HCT116 (cell line): Measurements from ENCODE around the gene SLC25A53. TPM values are rescaled to one million over a fixed set of nuclear protein-coding genes. Genes with fewer than 3 reads are reported as not detected.

ENCODE experiments used
- ATAC-seq: fragments of 200-7000 bp; cut with Tn5 transposase; 2 replicates; pipeline ENCODE4 v1.9.1; 2020; ENCODE audit warnings: mild to moderate bottlenecking, moderate library complexity
- BruUV-seq: library from RNA; stranded (reverse); fragments of 400-500 nt; replicated peaks from 2 replicates; lab custom pipeline; 2021; lab: Mats Ljungman, UMichigan
- CTCF ChIA-PET: fragments of 300-600 bp; sonication (Branson Sonifier 250); formaldehyde crosslinking; loops from one replicate; lab custom pipeline; 2021; ENCODE audit warnings: antibody characterized with exemption; lab: Charles Lee
- POLR2A ChIA-PET: fragments of 300-600, 350-600 bp; sonication (Branson Sonifier 250); formaldehyde crosslinking; loops from one replicate; lab custom pipeline; 2021; ENCODE audit warnings: antibody characterized with exemption; lab: Charles Lee
- RAD21 ChIA-PET, 2 experiments: fragments of 300-600 bp; sonication (Branson Sonifier 250); formaldehyde crosslinking; loops; one replicate each; lab custom pipeline; 2023; ENCODE audit warnings: low total read pairs in 2 of 2; ENCODE audit not compliant: uncharacterized antibody in 2 of 2, unreplicated experiment in 2 of 2, low non-redundant PET in 1 of 2; lab: Charles Lee
- DNase-seq: peaks from one replicate; pipeline ENCODE4 v3.0.0-alpha.2; 2010; ENCODE audit warnings: low read depth, low spot score
- H2AFZ ChIP-seq: fragments of 200-600 bp; shearing (Covaris generic), sonication (generic); 2 replicates; pipeline ENCODE4 v1.6.1; 2017; ENCODE audit warnings: low read depth, mixed run types, mixed read lengths, antibody characterized with exemption, low read length; ENCODE audit not compliant: poor library complexity, severe bottlenecking
- H3K27ac ChIP-seq: 2 replicates; pipeline ENCODE4 v1.5.1; 2012; ENCODE audit warnings: low read depth, low read length
- H3K27me3 ChIP-seq: fragments of 200-600 bp; sonication (generic); 2 replicates; pipeline ENCODE4 v1.6.1; 2016; ENCODE audit warnings: mixed run types, low read length, mixed read lengths; ENCODE audit not compliant: insufficient read depth
- H3K36me3 ChIP-seq, 2 experiments: fragments of 200-500 bp in 1 of 2; fragments of 200-600 bp in 1 of 2; sonication (Bioruptor generic) in 1 of 2; sonication (generic) in 1 of 2; 2 replicates each; pipeline versions ENCODE4 v1.5.1 to v1.6.1; 2014 to 2016; ENCODE audit warnings: low read length in 2 of 2, inconsistent platforms in 1 of 2, mixed read lengths in 1 of 2, mixed run types in 1 of 2; ENCODE audit not compliant: insufficient read depth in 2 of 2, control insufficient read depth in 1 of 2
- H3K4me1 ChIP-seq, 2 experiments: fragments of 200-600 bp in 1 of 2; sonication (generic) in 1 of 2; 2 replicates each; pipeline versions ENCODE4 v1.5.1 to v1.6.1; 2012 to 2017; ENCODE audit warnings: low read length in 2 of 2, inconsistent platforms in 1 of 2, mild to moderate bottlenecking in 1 of 2, mixed read lengths in 1 of 2, mixed run types in 1 of 2, moderate library complexity in 1 of 2; ENCODE audit not compliant: insufficient read depth in 2 of 2, control insufficient read depth in 1 of 2
- H3K4me2 ChIP-seq: fragments of 200-600 bp; sonication (generic); 2 replicates; pipeline ENCODE4 v1.6.1; 2017; ENCODE audit warnings: mixed run types, low read length, mixed read lengths
- H3K4me3 ChIP-seq, 2 experiments: fragments of 200-600 bp in 1 of 2; sonication (generic) in 1 of 2; replicated peaks in 1 of 2; 2 replicates each; pipeline ENCODE4 v1.5.1; 2011 to 2016; ENCODE audit warnings: low read length in 2 of 2, control low read depth in 1 of 2, low read depth in 1 of 2, mild to moderate bottlenecking in 1 of 2, mixed read lengths in 1 of 2, mixed run types in 1 of 2
- H3K79me2 ChIP-seq: fragments of 200-600 bp; sonication (generic); 2 replicates; pipeline ENCODE4 v1.6.1; 2017; ENCODE audit warnings: mild to moderate bottlenecking, mixed run types, low read length, moderate library complexity, mixed read lengths; ENCODE audit not compliant: insufficient read depth
- H3K9ac ChIP-seq: fragments of 200-600 bp; sonication (generic); 2 replicates; pipeline ENCODE4 v1.6.1; 2016; ENCODE audit warnings: low read length, mixed read lengths
- H3K9me2 ChIP-seq: fragments of 200-600 bp; sonication (generic), shearing (Covaris generic); 2 replicates; pipeline ENCODE4 v1.6.1; 2017; ENCODE audit warnings: mixed run types, mild to moderate bottlenecking, moderate library complexity; ENCODE audit not compliant: insufficient read depth
- H3K9me3 ChIP-seq, 2 experiments: fragments of 200-500 bp in 1 of 2; fragments of 200-600 bp in 1 of 2; sonication (Bioruptor generic) in 1 of 2; sonication (generic) in 1 of 2; 2 replicates each; pipeline ENCODE4 v1.6.1; 2014 to 2017; ENCODE audit warnings: low read length in 2 of 2, mixed read lengths in 2 of 2, inconsistent platforms in 1 of 2, low read depth in 1 of 2, mild to moderate bottlenecking in 1 of 2, mixed run types in 1 of 2, moderate library complexity in 1 of 2; ENCODE audit not compliant: control insufficient read depth in 1 of 2, insufficient read depth in 1 of 2
- H4K20me1 ChIP-seq: fragments of 200-600 bp; sonication (generic), shearing (Covaris generic); 2 replicates; pipeline ENCODE4 v1.6.1; 2017; ENCODE audit warnings: mixed run types, mild to moderate bottlenecking, moderate library complexity; ENCODE audit not compliant: insufficient read depth
- CBX3 ChIP-seq: IDR thresholded peaks from 2 replicates; pipeline ENCODE4 v1.6.1; 2012; ENCODE audit warnings: low read depth
- CEBPB ChIP-seq: IDR thresholded peaks from 2 replicates; pipeline ENCODE4 v1.6.1; 2012; ENCODE audit warnings: low read depth
- CTCF ChIP-seq, 3 experiments: fragments of 200-600 bp in 1 of 3; sonication (generic) in 1 of 3; IDR thresholded peaks in 2 of 3; conservative IDR thresholded peaks in 1 of 3; 2 replicates each; pipeline ENCODE4 v1.5.1; 2012 to 2017; ENCODE audit warnings: low read depth in 2 of 3, low read length in 2 of 3, antibody characterized with exemption in 1 of 3, borderline replicate concordance in 1 of 3, control low read depth in 1 of 3, mild to moderate bottlenecking in 1 of 3, mixed read lengths in 1 of 3, mixed run types in 1 of 3, moderate library complexity in 1 of 3; ENCODE audit not compliant: insufficient read depth in 1 of 3
- EGR1 ChIP-seq: IDR thresholded peaks from 2 replicates; pipeline ENCODE4 v1.6.1; 2012; ENCODE audit warnings: low read depth
- ELF1 ChIP-seq: IDR thresholded peaks from 2 replicates; pipeline ENCODE4 v1.6.1; 2012; ENCODE audit warnings: low read depth, borderline replicate concordance
- EZH2 ChIP-seq: fragments of 200-600 bp; sonication (generic); IDR thresholded peaks from 2 replicates; pipeline ENCODE4 v1.6.1; 2017; ENCODE audit warnings: antibody characterized with exemption, mixed run types
- EZH2phosphoT487 ChIP-seq: fragments of 200-600 bp; IDR thresholded peaks from 2 replicates; pipeline ENCODE4 v1.6.1; 2018; ENCODE audit warnings: antibody characterized with exemption, borderline replicate concordance
- FOSL1 ChIP-seq: IDR thresholded peaks from 2 replicates; pipeline ENCODE4 v1.6.1; 2012; ENCODE audit warnings: low read depth
- JUND ChIP-seq: IDR thresholded peaks from 2 replicates; pipeline ENCODE4 v1.6.1; 2012
- MAX ChIP-seq: IDR thresholded peaks from 2 replicates; pipeline ENCODE4 v1.6.1; 2012
- POLR2A ChIP-seq: IDR thresholded peaks from 2 replicates; pipeline ENCODE4 v1.7.0; 2011; ENCODE audit warnings: borderline replicate concordance; ENCODE audit not compliant: insufficient read depth, insufficient read length; ENCODE audit errors: extremely low read depth
- RAD21 ChIP-seq: IDR thresholded peaks from 2 replicates; pipeline ENCODE4 v1.6.1; 2012; ENCODE audit warnings: low read depth, mild to moderate bottlenecking
- REST ChIP-seq: IDR thresholded peaks from 2 replicates; pipeline ENCODE4 v1.6.1; 2012; ENCODE audit warnings: low read depth
- SP1 ChIP-seq: IDR thresholded peaks from 2 replicates; pipeline ENCODE4 v1.6.1; 2012; ENCODE audit warnings: low read depth
- SRF ChIP-seq: IDR thresholded peaks from 2 replicates; pipeline ENCODE4 v1.6.1; 2012; ENCODE audit warnings: low read depth
- YY1 ChIP-seq: IDR thresholded peaks from 2 replicates; pipeline ENCODE4 v1.6.1; 2011; ENCODE audit warnings: low read length, low read depth, moderate library complexity, mild to moderate bottlenecking; ENCODE audit not compliant: insufficient replicate concordance; ENCODE audit errors: extremely low read depth
- intact Hi-C: fragments of 100-400 bp; cut with micrococcal nuclease; formaldehyde crosslinking; loops from 2 replicates; pipeline ENCODE4 v1.10.0; 2022
- total RNA-seq: library from RNA; stranded (reverse); gene quantifications from one replicate; pipeline ENCODE4 v1.2.1, GENCODE V29; 2021; ENCODE audit not compliant: unreplicated experiment
- TF ChIP-seq, protein P1 (sequence below): IDR thresholded peaks from 2 replicates; pipeline ENCODE4 v1.6.1; 2012

SLC25A53 gene
- total RNA-seq, 1 experiment from 2014 or later: 3.4 TPM

DNA sequence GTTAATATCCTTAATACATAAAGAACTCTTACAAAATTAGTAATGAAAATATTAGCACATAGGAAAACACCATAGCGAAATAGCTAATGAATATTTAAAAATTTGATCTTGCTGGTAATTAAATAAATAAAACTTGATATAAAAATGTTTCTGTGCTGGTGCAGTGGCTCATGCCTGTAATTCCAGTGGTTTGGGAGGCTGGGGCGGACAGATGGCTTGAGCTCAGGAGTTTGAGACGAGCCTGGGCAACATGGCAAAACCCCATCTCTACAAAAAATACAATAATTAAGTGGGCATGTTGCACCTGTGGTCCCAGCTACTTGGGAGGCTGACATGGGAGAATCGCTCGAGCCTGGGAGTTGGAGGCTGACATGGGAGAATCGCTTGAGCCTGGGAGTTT, 17.0 kb upstream of the SLC25A53 start:
- RAD21 ChIA-PET: no interaction called here
- H3K79me2 ChIP-seq: peaks cover 84% of the 10 kb centered on the region

More for the DNA sequence above, 17.0 kb upstream of the SLC25A53 start:
- TF ChIP-seq JUND: no peak
- TF ChIP-seq REST: no peak
- TF ChIP-seq FOSL1: no peak
- no peak for TF ChIP-seq RAD21
- no peak for TF ChIP-seq EZH2
- TF ChIP-seq SRF: no peak
- TF ChIP-seq SP1: no peak
- no peak for TF ChIP-seq EGR1
- no peak for TF ChIP-seq YY1
- TF ChIP-seq MAX: no peak
- no peak for TF ChIP-seq EZH2phosphoT487
- TF ChIP-seq CEBPB: no peak
- TF ChIP-seq, protein P1, sequence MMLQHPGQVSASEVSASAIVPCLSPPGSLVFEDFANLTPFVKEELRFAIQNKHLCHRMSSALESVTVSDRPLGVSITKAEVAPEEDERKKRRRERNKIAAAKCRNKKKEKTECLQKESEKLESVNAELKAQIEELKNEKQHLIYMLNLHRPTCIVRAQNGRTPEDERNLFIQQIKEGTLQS: no peak
- no peak for TF ChIP-seq ELF1
- no peak for TF ChIP-seq CBX3
- TF ChIP-seq POLR2A: no peak
- TF ChIP-seq CTCF (IDR thresholded peaks at IDR 0.05 in 2 of 3, conservative IDR thresholded peaks at IDR 0.05 in 1 of 3; ENCODE audit: borderline replicate concordance in 1 of 3, insufficient read depth in 1 of 3, low read depth in 2 of 3, low read length in 2 of 3): no peak
- H2AFZ ChIP-seq: no peak overlapping the region
- no peak overlapping the region for H3K4me3 ChIP-seq
- BruUV-seq: no TSS peak
- no peaks in the 10 kb centered on the region for H4K20me1 ChIP-seq
- H3K9ac ChIP-seq: no peak overlapping the region
- ChIA-PET POLR2A (no interaction called here), CTCF (no interaction called here)
- intact Hi-C loops: no loop called here
- no peaks in the 10 kb centered on the region for H3K4me1 ChIP-seq
- ATAC-seq (no peak), DNase-seq (no peak)
- no peaks in the 10 kb centered on the region for H3K27me3 ChIP-seq
- H3K9me3 ChIP-seq: no peaks in the 10 kb centered on the region
- no peak overlapping the region for H3K27ac ChIP-seq
- no peaks in the 10 kb centered on the region; a peak in 1 of 4 replicates for H3K36me3 ChIP-seq
- H3K4me2 ChIP-seq: no peak overlapping the region
- H3K9me2 ChIP-seq: no peaks in the 10 kb centered on the region
